Keratinocyte (primary cell): Measurements from ENCODE around the gene ZNF77. TPM values are rescaled to one million over a fixed set of nuclear protein-coding genes. Genes with fewer than 3 reads are reported as not detected.

ENCODE experiments used
- DNase-seq: peaks from one replicate; pipeline ENCODE4 v3.0.0-alpha.2; 2011; ENCODE audit warnings: low read depth, missing footprints, low spot score
- FAIRE-seq: peaks from 2 replicates; lab custom pipeline; 2011; peaks lifted over from hg19 to GRCh38; lab: Jason Lieb, UNC
- H2AFZ ChIP-seq: 2 replicates; pipeline ENCODE4 v1.6.0; 2012; ENCODE audit warnings: low read length, control low read depth, inconsistent platforms; ENCODE audit not compliant: control insufficient read depth
- H3K27ac ChIP-seq: 2 replicates; pipeline ENCODE4 v1.5.1; 2011; ENCODE audit warnings: low read length; ENCODE audit not compliant: control insufficient read depth, insufficient read depth
- H3K27me3 ChIP-seq: 3 replicates; pipeline ENCODE4 v1.6.0; 2011; ENCODE audit warnings: low read length; ENCODE audit not compliant: control insufficient read depth, insufficient read depth; ENCODE audit errors: extremely low read depth
- H3K36me3 ChIP-seq, 2 experiments: 2 replicates in 1 of 2; 3 replicates in 1 of 2; pipeline ENCODE4 v1.5.1; 2011; ENCODE audit warnings: low read length in 2 of 2, mild to moderate bottlenecking in 1 of 2; ENCODE audit not compliant: control insufficient read depth in 2 of 2, insufficient read depth in 2 of 2; ENCODE audit errors: extremely low read depth in 1 of 2
- H3K4me1 ChIP-seq: 3 replicates; pipeline ENCODE4 v1.5.1; 2011; ENCODE audit warnings: low read length; ENCODE audit not compliant: control insufficient read depth, insufficient read depth; ENCODE audit errors: extremely low read depth
- H3K4me2 ChIP-seq: 3 replicates; pipeline ENCODE4 v1.6.0; 2011; ENCODE audit warnings: low read depth, low read length; ENCODE audit not compliant: control insufficient read depth, insufficient read depth; ENCODE audit errors: extremely low read depth
- H3K4me3 ChIP-seq, 3 experiments: fragments of 200-600 bp in 1 of 3; sonication (generic) in 1 of 3; 2 replicates in 2 of 3; 3 replicates in 1 of 3; pipeline ENCODE4 v1.5.1; 2011 to 2016; ENCODE audit warnings: low read length in 3 of 3, mild to moderate bottlenecking in 3 of 3, control low read depth in 2 of 3, inconsistent platforms in 1 of 3, low read depth in 1 of 3, mixed read lengths in 1 of 3, mixed run types in 1 of 3, moderate library complexity in 1 of 3; ENCODE audit not compliant: control insufficient read depth in 2 of 3, insufficient read depth in 2 of 3; ENCODE audit errors: extremely low read depth in 1 of 3
- H3K79me2 ChIP-seq: 2 replicates; pipeline ENCODE4 v1.6.0; 2012; ENCODE audit warnings: low read length; ENCODE audit not compliant: control insufficient read depth, insufficient read depth
- H3K9ac ChIP-seq: 3 replicates; pipeline ENCODE4 v1.6.0; 2011; ENCODE audit warnings: low read length; ENCODE audit not compliant: control insufficient read depth, insufficient read depth; ENCODE audit errors: extremely low read depth
- H3K9me1 ChIP-seq: 3 replicates; pipeline ENCODE4 v1.6.0; 2011; ENCODE audit warnings: low read length; ENCODE audit not compliant: control insufficient read depth, insufficient read depth; ENCODE audit errors: extremely low read depth
- H3K9me3 ChIP-seq: 2 replicates; pipeline ENCODE4 v1.5.1; 2012; ENCODE audit warnings: low read depth, low read length; ENCODE audit not compliant: control insufficient read depth
- H4K20me1 ChIP-seq: 3 replicates; pipeline ENCODE4 v1.6.0; 2011; ENCODE audit warnings: low read length; ENCODE audit not compliant: control insufficient read depth, insufficient read depth; ENCODE audit errors: extremely low read depth
- EZH2 ChIP-seq: IDR thresholded peaks from one replicate; pipeline ENCODE4 v1.6.1; 2012; ENCODE audit warnings: inconsistent platforms, mild to moderate bottlenecking, low read length, moderate library complexity
- dilution Hi-C: fragments of 300-500 bp; cut with MboI; formaldehyde crosslinking; loops from one replicate; pipeline ENCODE4 v1.7.0; 2020; ENCODE audit warnings: low sequenced_read_pairs; ENCODE audit not compliant: extremely low pct_ligation_motif_present
- polyA plus RNA-seq, 5 experiments: library from polyadenylated mRNA; depleted of rRNA in 3 of 5; stranded (reverse) in 3 of 5; stranded (forward) in 1 of 5; unstranded in 1 of 5; fragments of >200 nt; gene quantifications; 1 replicate in 1 of 5; 2 replicates in 3 of 5; 3 replicates in 1 of 5; pipeline versions ENCODE4 v1.2.1 to v1.2.3, GENCODE V29; 2011 to 2012; ENCODE audit warnings: missing spikeins in 2 of 5, low read depth in 1 of 5, low replicate concordance in 1 of 5
- TF ChIP-seq, protein P1 (sequence below), 3 experiments: IDR thresholded peaks in 1 of 3; conservative IDR thresholded peaks in 1 of 3; optimal IDR thresholded peaks in 1 of 3; 2 replicates in 2 of 3; 3 replicates in 1 of 3; pipeline versions ENCODE3 to v1.5.1; 2011; ENCODE audit warnings: low read length in 3 of 3, mild to moderate bottlenecking in 3 of 3, moderate library complexity in 2 of 3, control low read depth in 1 of 3, inconsistent platforms in 1 of 3; ENCODE audit not compliant: insufficient read depth in 2 of 3; ENCODE audit errors: extremely low read depth in 1 of 3

Gene ZNF77
- polyA plus RNA-seq, 1 donor (not counting 4 experiments of a cell fraction or from before 2014, with no cell fraction given), result 6.0 TPM

DNA sequence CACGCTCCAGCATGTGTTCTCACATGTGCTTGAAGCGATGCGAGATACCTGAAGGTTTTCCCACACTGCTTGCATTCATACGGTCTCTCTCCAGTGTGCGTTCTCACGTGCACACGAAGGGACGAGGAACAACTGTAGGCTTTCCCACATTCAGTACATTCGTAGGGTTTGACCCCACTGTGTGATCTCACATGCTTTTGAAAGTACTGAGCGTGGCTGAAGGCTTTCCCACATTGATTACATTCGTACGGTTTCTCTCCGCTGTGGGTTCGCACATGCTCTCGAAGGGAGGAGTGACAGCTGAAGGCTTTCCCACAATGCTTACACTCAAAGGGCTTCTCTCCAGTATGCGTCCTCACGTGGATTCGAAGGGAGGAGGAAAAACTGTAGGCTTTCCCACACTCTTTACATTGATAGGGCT lies 11.3 kb downstream of the ZNF77 start:
- peaks cover 23 to 24% of the 10 kb centered on the region in 2 experiments for H3K36me3 ChIP-seq
- no peak overlapping the region for H3K4me3 ChIP-seq
- no peaks in the 10 kb centered on the region for H3K9me1 ChIP-seq
- H3K79me2 ChIP-seq, result no peaks in the 10 kb centered on the region
- no peaks in the 10 kb centered on the region for H4K20me1 ChIP-seq
- dilution Hi-C loops, result no loop called here
- no peak for TF ChIP-seq EZH2
- TF ChIP-seq, protein P1, sequence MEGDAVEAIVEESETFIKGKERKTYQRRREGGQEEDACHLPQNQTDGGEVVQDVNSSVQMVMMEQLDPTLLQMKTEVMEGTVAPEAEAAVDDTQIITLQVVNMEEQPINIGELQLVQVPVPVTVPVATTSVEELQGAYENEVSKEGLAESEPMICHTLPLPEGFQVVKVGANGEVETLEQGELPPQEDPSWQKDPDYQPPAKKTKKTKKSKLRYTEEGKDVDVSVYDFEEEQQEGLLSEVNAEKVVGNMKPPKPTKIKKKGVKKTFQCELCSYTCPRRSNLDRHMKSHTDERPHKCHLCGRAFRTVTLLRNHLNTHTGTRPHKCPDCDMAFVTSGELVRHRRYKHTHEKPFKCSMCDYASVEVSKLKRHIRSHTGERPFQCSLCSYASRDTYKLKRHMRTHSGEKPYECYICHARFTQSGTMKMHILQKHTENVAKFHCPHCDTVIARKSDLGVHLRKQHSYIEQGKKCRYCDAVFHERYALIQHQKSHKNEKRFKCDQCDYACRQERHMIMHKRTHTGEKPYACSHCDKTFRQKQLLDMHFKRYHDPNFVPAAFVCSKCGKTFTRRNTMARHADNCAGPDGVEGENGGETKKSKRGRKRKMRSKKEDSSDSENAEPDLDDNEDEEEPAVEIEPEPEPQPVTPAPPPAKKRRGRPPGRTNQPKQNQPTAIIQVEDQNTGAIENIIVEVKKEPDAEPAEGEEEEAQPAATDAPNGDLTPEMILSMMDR (optimal IDR thresholded peaks at IDR 0.05 in 1 of 3, IDR thresholded peaks at IDR 0.05 in 1 of 3, conservative IDR thresholded peaks at IDR 0.05 in 1 of 3; ENCODE audit: extremely low read depth in 1 of 3, insufficient read depth in 2 of 3, low read length in 3 of 3), result no peak
- peak; percentile 5 for FAIRE-seq
- no peak for DNase-seq
- H3K27me3 ChIP-seq, result no peaks in the 10 kb centered on the region
- H3K4me2 ChIP-seq, result no peak overlapping the region
- no peak overlapping the region for H2AFZ ChIP-seq
- no peak overlapping the region for H3K9ac ChIP-seq
- H3K4me1 ChIP-seq, result no peaks in the 10 kb centered on the region
- peaks cover 19% of the 10 kb centered on the region for H3K9me3 ChIP-seq
- no peak overlapping the region for H3K27ac ChIP-seq

DNA sequence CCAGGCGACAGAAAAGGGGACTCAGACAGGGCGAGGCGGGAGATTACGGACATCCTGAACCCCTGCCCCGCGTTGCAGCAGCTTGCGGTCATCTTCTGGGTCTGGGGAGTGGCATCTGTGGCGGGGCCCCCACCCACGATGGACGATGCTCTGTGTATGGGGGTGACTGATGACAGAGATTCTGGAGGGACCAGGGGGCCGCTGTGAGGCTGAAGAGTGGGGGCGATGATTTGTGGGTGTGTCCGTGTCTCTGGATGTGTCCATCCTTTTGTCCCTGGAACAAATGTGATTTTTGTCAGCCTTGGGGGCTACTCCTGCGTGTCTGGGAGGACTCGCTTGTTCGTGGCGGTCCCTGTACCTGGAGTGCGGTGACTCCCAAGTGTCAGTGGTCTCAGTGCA lies 17.7 kb downstream of the ZNF77 start:
- H3K27ac ChIP-seq, result no peak overlapping the region
- peaks cover 0 to 2% of the 10 kb centered on the region in 2 experiments for H3K36me3 ChIP-seq
- no peak overlapping the region for H3K4me3 ChIP-seq
- H2AFZ ChIP-seq, result no peak overlapping the region
- no peaks in the 10 kb centered on the region for H4K20me1 ChIP-seq
- no peaks in the 10 kb centered on the region for H3K27me3 ChIP-seq
- no peaks in the 10 kb centered on the region for H3K79me2 ChIP-seq
- no peak overlapping the region for H3K4me2 ChIP-seq
- dilution Hi-C loops, result no loop called here
- H3K4me1 ChIP-seq, result peaks cover 12% of the 10 kb centered on the region
- TF ChIP-seq, protein P1 (optimal IDR thresholded peaks at IDR 0.05 in 1 of 3, IDR thresholded peaks at IDR 0.05 in 1 of 3, conservative IDR thresholded peaks at IDR 0.05 in 1 of 3; ENCODE audit: extremely low read depth in 1 of 3, insufficient read depth in 2 of 3, low read length in 3 of 3), result no peak
- no peak for TF ChIP-seq EZH2
- H3K9me1 ChIP-seq, result no peaks in the 10 kb centered on the region
- no peak for FAIRE-seq
- no peak for DNase-seq
- H3K9ac ChIP-seq, result no peak overlapping the region
- H3K9me3 ChIP-seq, result no peaks in the 10 kb centered on the region
